SU-DHL-6 (cell line): ENCODE results near the gene ACSM2A.
"Not testable (repeated sequence)": the region's sequence is repeated elsewhere in the genome, so short reads cannot be mapped to it uniquely, and the experiment has no call there.

Source experiments
- EZH2phosphoT487 ChIP-seq: fragments of 200-600 bp; sonication (generic), shearing (Covaris generic); conservative IDR thresholded peaks from 2 replicates; pipeline ENCODE4 v1.6.1; 2018; ENCODE audit warnings: mild to moderate bottlenecking, antibody characterized with exemption, low read length, moderate library complexity, mixed read lengths
- TF ChIP-seq, protein P1 (sequence below): fragments of 200-600 bp; sonication (generic); IDR thresholded peaks from one replicate; pipeline ENCODE4 v1.5.1; 2017; ENCODE audit warnings: antibody characterized with exemption, mild to moderate bottlenecking, low read length, moderate library complexity; ENCODE audit not compliant: insufficient read depth, poor library complexity, severe bottlenecking

DNA sequence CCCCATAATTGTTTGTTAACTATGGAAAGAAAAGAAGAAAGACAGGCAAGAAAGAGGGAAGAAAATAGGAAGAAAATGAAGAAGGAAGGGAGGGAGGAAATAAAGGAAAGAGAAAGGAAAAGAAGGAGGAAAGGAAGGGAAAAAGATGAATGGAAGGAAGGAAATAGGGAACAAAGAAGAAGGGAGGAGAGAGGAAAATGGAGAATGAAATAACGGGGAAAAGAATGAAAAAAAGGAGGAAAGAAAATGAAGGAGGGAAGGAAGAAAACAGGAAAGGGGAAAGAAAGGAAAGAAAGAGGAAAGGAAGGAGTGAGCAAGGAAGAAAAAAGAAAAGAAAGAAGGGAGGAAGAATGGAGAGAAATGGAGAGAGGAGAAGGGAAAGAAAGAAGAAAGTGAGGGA lies 20.8 kb upstream of the ACSM2A start:
- TF ChIP-seq, protein P1, sequence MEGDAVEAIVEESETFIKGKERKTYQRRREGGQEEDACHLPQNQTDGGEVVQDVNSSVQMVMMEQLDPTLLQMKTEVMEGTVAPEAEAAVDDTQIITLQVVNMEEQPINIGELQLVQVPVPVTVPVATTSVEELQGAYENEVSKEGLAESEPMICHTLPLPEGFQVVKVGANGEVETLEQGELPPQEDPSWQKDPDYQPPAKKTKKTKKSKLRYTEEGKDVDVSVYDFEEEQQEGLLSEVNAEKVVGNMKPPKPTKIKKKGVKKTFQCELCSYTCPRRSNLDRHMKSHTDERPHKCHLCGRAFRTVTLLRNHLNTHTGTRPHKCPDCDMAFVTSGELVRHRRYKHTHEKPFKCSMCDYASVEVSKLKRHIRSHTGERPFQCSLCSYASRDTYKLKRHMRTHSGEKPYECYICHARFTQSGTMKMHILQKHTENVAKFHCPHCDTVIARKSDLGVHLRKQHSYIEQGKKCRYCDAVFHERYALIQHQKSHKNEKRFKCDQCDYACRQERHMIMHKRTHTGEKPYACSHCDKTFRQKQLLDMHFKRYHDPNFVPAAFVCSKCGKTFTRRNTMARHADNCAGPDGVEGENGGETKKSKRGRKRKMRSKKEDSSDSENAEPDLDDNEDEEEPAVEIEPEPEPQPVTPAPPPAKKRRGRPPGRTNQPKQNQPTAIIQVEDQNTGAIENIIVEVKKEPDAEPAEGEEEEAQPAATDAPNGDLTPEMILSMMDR: not testable (repeated sequence)
- TF ChIP-seq EZH2phosphoT487: not testable (repeated sequence)
